ENCODE data around the gene FGF9. TPM values are rescaled to one million over a fixed set of nuclear protein-coding genes. Genes with fewer than 3 reads are reported as not detected.

FGF9 gene
- polyA plus RNA-seq (2011; rRNA removed), result not detected in 2 replicates
- polyA plus RNA-seq (2012; cell fraction: cytosol; rRNA removed), result not detected in 2 replicates
- not detected in 2 replicates for polyA plus RNA-seq (2012; cell fraction: nucleus; rRNA removed)
- polyA plus RNA-seq (2017; fragmentation: RNase III; extraction: RNeasy Plus Mini Kit Qiagen cat#74134 plus additional on column Dnase treatment), result not detected in 3 replicates
- polyA minus RNA-seq (2011; rRNA and poly(A)+ RNA removed), result not detected in 2 replicates

DNA sequence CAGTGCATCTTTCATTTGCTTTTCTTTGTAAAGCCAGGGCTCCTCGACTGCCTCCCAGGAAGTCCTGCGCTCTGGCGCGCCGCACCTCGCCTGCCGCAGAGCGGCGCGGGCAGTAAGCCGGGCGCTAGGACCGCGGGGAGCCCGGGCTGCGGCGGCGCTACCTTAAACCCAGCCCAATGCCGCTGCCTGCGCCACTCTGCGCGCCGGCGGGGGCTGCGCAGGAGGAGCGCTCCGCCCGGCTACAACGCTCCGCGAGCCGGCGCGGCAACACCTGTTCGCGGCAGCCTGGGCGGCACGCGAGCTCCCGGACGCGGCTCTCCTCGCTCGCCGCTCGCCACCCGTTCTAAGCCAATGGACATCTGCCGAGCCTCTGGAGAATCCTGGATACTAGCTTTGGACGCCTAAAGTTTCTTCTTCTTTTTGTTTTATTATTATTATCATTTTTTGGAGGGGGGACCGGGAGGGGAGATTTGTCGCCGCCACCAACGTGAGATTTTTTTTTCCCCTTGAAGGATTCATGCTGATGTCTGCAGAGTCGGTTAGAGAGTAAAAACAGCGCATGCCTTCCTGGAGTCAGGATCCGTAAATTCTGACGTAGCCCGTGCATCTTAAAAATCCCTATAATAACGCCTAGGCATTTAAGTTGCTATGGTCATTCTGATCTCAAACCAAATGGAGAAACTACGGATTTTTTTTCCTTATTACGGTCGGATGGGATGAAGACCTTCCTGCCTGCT lies at the start of gene FGF9:
Gene FGF9, plus strand, starts transcription at position 191 of the 737 bp plus-strand sequence. CDS start 840 bp downstream, outside the sequence.
- Histone ChIP-seq H3K27ac (peak within 1 kb of the TSS in 1 of 2 experiments; percentile 78; a peak in 3 of 6 replicates), H3K4me1 (peaks cover 21% of the 10 kb centered on the region; the same call in 2 of the 3 replicates), H3K4me2 (peak within 1 kb of the TSS; percentile 100), H3K4me3 (peak within 1 kb of the TSS; percentile 52), H3K9me3 (no peaks in the 10 kb centered on the region)
- no peak for FAIRE-seq
- POLR2A ChIA-PET, result no interaction called here
- ATAC-seq, result peak; percentile 80 to 94
- 2% methylated on average over 37 of the region's 62 CpGs for WGBS (ENCODE audit: missing lambda C conversion rate)
- DNase-seq (ENCODE audit: low read depth in 1 of 2, low spot score in 1 of 2), result peak; percentile 47 to 69
- TF ChIP-seq, protein P1, sequence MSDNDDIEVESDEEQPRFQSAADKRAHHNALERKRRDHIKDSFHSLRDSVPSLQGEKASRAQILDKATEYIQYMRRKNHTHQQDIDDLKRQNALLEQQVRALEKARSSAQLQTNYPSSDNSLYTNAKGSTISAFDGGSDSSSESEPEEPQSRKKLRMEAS (IDR thresholded peaks at IDR 0.05), result peak; percentile 34
- no peak for TF ChIP-seq CEBPB (IDR thresholded peaks at IDR 0.05)
- no peak for TF ChIP-seq EP300 (IDR thresholded peaks at IDR 0.05)
- TF ChIP-seq SMC3 (IDR thresholded peaks at IDR 0.05), result peak; percentile 9; the same call in 1 of the 3 replicates
- TF ChIP-seq POLR2A (IDR thresholded peaks at IDR 0.05; ENCODE audit: low read length), result peak; percentile 29
- peak; percentile 51; the same call in 1 of the 2 replicates for TF ChIP-seq HDAC2 (IDR thresholded peaks at IDR 0.05)
- TF ChIP-seq TFCP2L1 (CRISPR knock-in tag; IDR thresholded peaks at IDR 0.05), result no peak
- no peak for TF ChIP-seq ESRRA (IDR thresholded peaks at IDR 0.05; ENCODE audit: borderline replicate concordance, low read length)
- peak; percentile 15; the same call in 1 of the 2 replicates for TF ChIP-seq CBX8 (IDR thresholded peaks at IDR 0.05)
- no peak for TF ChIP-seq JUN (IDR thresholded peaks at IDR 0.05)
- TF ChIP-seq, protein P2, sequence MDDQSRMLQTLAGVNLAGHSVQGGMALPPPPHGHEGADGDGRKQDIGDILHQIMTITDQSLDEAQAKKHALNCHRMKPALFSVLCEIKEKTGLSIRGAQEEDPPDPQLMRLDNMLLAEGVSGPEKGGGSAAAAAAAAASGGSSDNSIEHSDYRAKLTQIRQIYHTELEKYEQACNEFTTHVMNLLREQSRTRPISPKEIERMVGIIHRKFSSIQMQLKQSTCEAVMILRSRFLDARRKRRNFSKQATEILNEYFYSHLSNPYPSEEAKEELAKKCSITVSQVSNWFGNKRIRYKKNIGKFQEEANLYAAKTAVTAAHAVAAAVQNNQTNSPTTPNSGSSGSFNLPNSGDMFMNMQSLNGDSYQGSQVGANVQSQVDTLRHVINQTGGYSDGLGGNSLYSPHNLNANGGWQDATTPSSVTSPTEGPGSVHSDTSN (IDR thresholded peaks at IDR 0.05), result no peak
- CTCF ChIA-PET, result interaction anchor here (0.8 to 1.4 kb wide), 2 partner anchors 33 to 35 kb away, joined by 4 to 5 read pairs; no protein-coding TSS in a partner anchor

DNA sequence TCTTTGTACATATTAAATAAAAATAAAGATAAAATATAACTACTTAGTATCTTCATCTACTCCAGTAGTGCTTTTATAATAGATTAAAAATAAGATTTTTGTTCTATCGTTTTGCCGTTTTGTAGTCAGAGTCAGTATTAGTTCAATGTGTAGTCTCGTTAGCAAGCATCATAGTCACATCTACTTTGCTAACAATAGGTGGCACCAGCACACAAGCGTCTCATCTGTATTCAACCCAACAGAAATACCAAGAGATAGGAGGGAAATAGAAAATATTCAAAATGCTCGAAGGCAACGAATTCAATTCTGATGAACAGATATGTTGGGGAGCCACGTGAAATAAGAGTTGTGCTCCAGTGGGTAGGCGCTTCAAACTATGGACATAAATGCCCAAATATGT lies 45.5 kb upstream of the FGF9 start:
- Histone ChIP-seq H3K9me3 (no peaks in the 10 kb centered on the region), H3K4me1 (no peaks in the 10 kb centered on the region), H3K4me2 (peak overlapping the region; percentile 39; the same call in 2 of the 3 replicates), H3K27ac (no peak overlapping the region), H3K4me3 (no peak overlapping the region)
- POLR2A ChIA-PET, result no interaction called here
- TF ChIP-seq EHF (CRISPR knock-in tag; IDR thresholded peaks at IDR 0.05) (no peak), RAD21 (conservative IDR thresholded peaks at IDR 0.05 in 1 of 2, IDR thresholded peaks at IDR 0.05 in 1 of 2) (peak; percentile 69 to 71), SMC3 (IDR thresholded peaks at IDR 0.05) (peak; percentile 50), HDAC2 (IDR thresholded peaks at IDR 0.05) (no peak)
- TF ChIP-seq, protein P3, sequence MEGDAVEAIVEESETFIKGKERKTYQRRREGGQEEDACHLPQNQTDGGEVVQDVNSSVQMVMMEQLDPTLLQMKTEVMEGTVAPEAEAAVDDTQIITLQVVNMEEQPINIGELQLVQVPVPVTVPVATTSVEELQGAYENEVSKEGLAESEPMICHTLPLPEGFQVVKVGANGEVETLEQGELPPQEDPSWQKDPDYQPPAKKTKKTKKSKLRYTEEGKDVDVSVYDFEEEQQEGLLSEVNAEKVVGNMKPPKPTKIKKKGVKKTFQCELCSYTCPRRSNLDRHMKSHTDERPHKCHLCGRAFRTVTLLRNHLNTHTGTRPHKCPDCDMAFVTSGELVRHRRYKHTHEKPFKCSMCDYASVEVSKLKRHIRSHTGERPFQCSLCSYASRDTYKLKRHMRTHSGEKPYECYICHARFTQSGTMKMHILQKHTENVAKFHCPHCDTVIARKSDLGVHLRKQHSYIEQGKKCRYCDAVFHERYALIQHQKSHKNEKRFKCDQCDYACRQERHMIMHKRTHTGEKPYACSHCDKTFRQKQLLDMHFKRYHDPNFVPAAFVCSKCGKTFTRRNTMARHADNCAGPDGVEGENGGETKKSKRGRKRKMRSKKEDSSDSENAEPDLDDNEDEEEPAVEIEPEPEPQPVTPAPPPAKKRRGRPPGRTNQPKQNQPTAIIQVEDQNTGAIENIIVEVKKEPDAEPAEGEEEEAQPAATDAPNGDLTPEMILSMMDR (IDR thresholded peaks at IDR 0.05), result peak; percentile 67
- TF ChIP-seq, protein P4, sequence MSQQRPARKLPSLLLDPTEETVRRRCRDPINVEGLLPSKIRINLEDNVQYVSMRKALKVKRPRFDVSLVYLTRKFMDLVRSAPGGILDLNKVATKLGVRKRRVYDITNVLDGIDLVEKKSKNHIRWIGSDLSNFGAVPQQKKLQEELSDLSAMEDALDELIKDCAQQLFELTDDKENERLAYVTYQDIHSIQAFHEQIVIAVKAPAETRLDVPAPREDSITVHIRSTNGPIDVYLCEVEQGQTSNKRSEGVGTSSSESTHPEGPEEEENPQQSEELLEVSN (IDR thresholded peaks at IDR 0.05; ENCODE audit: borderline replicate concordance, low read depth), result peak; percentile 24; the same call in 1 of the 2 replicates
- CTCF ChIA-PET, result interaction anchor here (0.6 to 1.8 kb wide), 6 partner anchors 8 to 1169 kb away, joined by 3 to 9 read pairs (median 4); no protein-coding TSS in a partner anchor
- WGBS (ENCODE audit: missing lambda C conversion rate), result under 1% methylated on average over 8 of the region's 8 CpGs
- FAIRE-seq (no peak), DNase-seq (ENCODE audit: low read depth in 1 of 2, low spot score in 1 of 2) (peak; percentile 28 to 45), ATAC-seq (peak; percentile 83 to 87; a peak in 5 of 6 replicates)

DNA sequence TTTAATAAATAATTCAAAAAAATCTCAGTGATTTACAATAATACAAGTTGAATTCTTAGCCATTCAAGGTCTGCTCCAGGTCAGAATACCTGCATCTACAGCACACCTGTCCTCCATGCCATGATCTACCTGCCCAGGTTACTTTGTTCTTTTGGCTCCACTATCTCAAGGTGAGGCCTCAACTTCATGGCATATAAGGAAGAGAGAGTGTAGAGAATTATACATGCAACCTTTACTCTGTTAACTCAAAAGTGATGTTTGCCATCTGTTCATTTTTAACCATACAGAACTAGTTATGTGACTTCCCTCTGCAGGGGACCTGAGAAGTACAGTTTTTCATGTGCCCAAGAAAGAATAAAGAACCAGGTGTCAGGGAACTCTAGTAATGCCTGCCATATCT lies 38.7 kb upstream of the FGF9 start:
- no peak for ATAC-seq
- Histone ChIP-seq H3K9me3 (peaks cover 4% of the 10 kb centered on the region; the same call in 1 of the 3 replicates), H3K4me1 (0 out of 3 replicates have a peak, but pooled peaks cover 4% of the 10 kb centered on the region), H3K4me2 (no peak overlapping the region), H3K4me3 (no peak overlapping the region), H3K27ac (no peak overlapping the region)
- DNase-seq (ENCODE audit: low read depth in 1 of 2, low spot score in 1 of 2), result no peak
- ChIA-PET POLR2A (no interaction called here), CTCF (no interaction called here)
- no peak for FAIRE-seq
- TF ChIP-seq HOXB5 (CRISPR knock-in tag; IDR thresholded peaks at IDR 0.05) (no peak), RFX5 (IDR thresholded peaks at IDR 0.05) (no peak), NR3C1 (IDR thresholded peaks at IDR 0.05) (no peak), KDM1A (IDR thresholded peaks at IDR 0.05; ENCODE audit: low read depth) (no peak), CBX2 (IDR thresholded peaks at IDR 0.05; ENCODE audit: borderline replicate concordance, low read depth) (no peak)

Measured in A549 (cell line).